Loucy (cell line): ENCODE measurements around the gene USP33.

Source experiments
- EZH2phosphoT487 ChIP-seq: fragments of 200-600 bp; IDR thresholded peaks from 2 replicates; pipeline ENCODE4 v1.6.1; 2018; ENCODE audit warnings: antibody characterized with exemption, mild to moderate bottlenecking, moderate library complexity, borderline replicate concordance
- TF ChIP-seq, protein P1 (sequence below): fragments of 200-600 bp; sonication (generic); conservative IDR thresholded peaks from 2 replicates; pipeline ENCODE4 v1.5.1; 2014; ENCODE audit warnings: mild to moderate bottlenecking, antibody characterized with exemption, low read length

DNA sequence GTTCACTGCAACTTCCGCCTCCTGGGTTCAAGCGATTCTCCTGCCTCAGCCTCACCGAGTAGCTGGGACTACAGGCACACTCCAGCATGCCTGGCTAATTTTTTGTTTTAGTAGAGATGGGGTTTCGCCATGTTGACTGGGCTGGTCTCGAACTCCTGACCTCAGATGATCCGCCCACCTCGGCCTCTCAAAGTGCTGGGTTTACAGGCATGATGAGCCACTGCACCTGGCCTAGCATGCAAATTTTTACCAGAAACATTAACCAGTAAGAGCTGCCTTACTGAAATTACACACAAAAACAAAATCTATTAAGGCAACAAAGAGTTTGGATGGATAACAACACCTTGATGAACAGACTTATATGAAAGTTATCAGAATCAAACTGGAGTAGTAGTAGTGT, 89.3 kb downstream of the USP33 start:
- TF ChIP-seq, protein P1, sequence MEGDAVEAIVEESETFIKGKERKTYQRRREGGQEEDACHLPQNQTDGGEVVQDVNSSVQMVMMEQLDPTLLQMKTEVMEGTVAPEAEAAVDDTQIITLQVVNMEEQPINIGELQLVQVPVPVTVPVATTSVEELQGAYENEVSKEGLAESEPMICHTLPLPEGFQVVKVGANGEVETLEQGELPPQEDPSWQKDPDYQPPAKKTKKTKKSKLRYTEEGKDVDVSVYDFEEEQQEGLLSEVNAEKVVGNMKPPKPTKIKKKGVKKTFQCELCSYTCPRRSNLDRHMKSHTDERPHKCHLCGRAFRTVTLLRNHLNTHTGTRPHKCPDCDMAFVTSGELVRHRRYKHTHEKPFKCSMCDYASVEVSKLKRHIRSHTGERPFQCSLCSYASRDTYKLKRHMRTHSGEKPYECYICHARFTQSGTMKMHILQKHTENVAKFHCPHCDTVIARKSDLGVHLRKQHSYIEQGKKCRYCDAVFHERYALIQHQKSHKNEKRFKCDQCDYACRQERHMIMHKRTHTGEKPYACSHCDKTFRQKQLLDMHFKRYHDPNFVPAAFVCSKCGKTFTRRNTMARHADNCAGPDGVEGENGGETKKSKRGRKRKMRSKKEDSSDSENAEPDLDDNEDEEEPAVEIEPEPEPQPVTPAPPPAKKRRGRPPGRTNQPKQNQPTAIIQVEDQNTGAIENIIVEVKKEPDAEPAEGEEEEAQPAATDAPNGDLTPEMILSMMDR: no peak
- no peak for TF ChIP-seq EZH2phosphoT487
